ENCODE data around the gene HINT3.

The HINT3 gene

GRCh38 chr6:125939791-125940190 is 16.8 kb upstream of the HINT3 start:
- no peak for TF ChIP-seq CTCF (IDR thresholded peaks at IDR 0.05; ENCODE audit: insufficient read depth, low read depth, low read length, missing control alignments)
- no peak overlapping the region for H3K4me3 ChIP-seq (ENCODE audit: low read depth, low read length)
- no peak for DNase-seq (ENCODE audit: low read depth)

DNA sequence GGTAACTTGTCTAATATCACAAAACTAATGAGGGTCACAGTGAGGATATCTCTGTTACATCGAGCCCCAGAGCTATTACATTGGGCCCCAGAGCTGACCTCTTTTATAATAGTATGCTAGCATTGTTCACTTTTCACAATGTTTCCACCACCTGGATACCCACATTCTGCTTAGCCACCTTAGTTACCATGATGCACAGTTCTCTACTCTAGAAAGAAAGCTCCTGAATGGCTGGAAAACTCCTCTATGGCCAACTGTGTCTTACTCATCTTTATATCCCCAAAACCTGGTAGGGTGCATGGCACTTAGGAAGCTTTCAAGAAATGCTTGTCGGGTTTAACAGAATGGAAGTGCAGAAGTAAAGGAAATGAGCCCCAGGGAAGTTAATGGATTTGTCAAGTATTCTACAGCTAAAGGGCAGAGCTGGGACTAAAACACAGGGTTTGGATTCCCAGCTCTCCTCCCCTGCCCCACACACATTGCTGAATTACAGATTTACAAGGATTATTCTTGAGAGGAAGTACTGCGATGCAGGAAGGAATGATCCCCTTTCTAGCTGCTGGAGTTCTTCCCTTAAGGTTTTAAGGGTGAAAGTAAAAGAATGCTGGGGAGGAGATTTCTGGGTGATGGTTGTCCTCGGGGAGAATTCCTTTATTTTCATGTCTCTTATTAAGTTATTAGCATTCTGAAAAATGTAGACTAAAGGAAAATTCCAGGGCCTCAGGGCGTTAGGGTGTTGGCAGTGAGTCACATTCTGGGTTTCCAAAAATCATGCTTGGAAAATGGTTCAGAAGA is 16.1 kb upstream of the HINT3 start:
- no peak for TF ChIP-seq CTCF (IDR thresholded peaks at IDR 0.05; ENCODE audit: insufficient read depth, low read depth, low read length, missing control alignments)
- H3K4me3 ChIP-seq (ENCODE audit: low read depth, low read length): no peak overlapping the region
- no peak for DNase-seq (ENCODE audit: low read depth)

- DNase-seq (ENCODE audit: low read depth): no peak
- TF ChIP-seq CTCF (IDR thresholded peaks at IDR 0.05; ENCODE audit: insufficient read depth, low read depth, low read length, missing control alignments): no peak
- no peak overlapping the region for H3K4me3 ChIP-seq (ENCODE audit: low read depth, low read length)
Observed at GRCh38 chr6:125942672-125943527, 13.7 kb upstream of the HINT3 start.

- DNase-seq (ENCODE audit: low read depth): no peak
- H3K4me3 ChIP-seq (ENCODE audit: low read depth, low read length): no peak overlapping the region
- no peak for TF ChIP-seq CTCF (IDR thresholded peaks at IDR 0.05; ENCODE audit: insufficient read depth, low read depth, low read length, missing control alignments)
Observed at GRCh38 chr6:125943528-125944433, 12.8 kb upstream of the HINT3 start.

- no peak overlapping the region for H3K4me3 ChIP-seq (ENCODE audit: low read depth, low read length)
- DNase-seq (ENCODE audit: low read depth): no peak
- TF ChIP-seq CTCF (IDR thresholded peaks at IDR 0.05; ENCODE audit: insufficient read depth, low read depth, low read length, missing control alignments): no peak
Observed at GRCh38 chr6:125944434-125944816, 12.1 kb upstream of the HINT3 start.

- no peak for DNase-seq (ENCODE audit: low read depth)
- no peak overlapping the region for H3K4me3 ChIP-seq (ENCODE audit: low read depth, low read length)
- TF ChIP-seq CTCF (IDR thresholded peaks at IDR 0.05; ENCODE audit: insufficient read depth, low read depth, low read length, missing control alignments): no peak
Observed at GRCh38 chr6:125944896-125945295, 11.7 kb upstream of the HINT3 start.

All from GM12865 (cell line).